CD4-positive, alpha-beta memory T cell (primary cell): ENCODE results near the gene ZDHHC24. TPM values are rescaled to one million over a fixed set of nuclear protein-coding genes. Genes with fewer than 3 reads are reported as not detected.
A peak's percentile ranks its signal among the peaks of the same experiment; 100 is the strongest.

Experiments used
- CTCF ChIA-PET: fragments of 350-600 bp; sonication (Branson Sonifier 250); formaldehyde crosslinking; loops from one replicate; lab custom pipeline; 2021; ENCODE audit warnings: inconsistent platforms; ENCODE audit not compliant: partially characterized antibody; lab: Charles Lee
- POLR2A ChIA-PET: fragments of 350-600 bp; sonication (Branson Sonifier 250); formaldehyde crosslinking; loops from one replicate; lab custom pipeline; 2021; ENCODE audit not compliant: partially characterized antibody; lab: Charles Lee
- DNase-seq, 5 donors: peaks; one replicate each; pipeline versions ENCODE4 v3.0.0 to v3.0.0-alpha.2; 2020 to 2022; ENCODE audit warnings: mixed read lengths in 1 of 5
- H3K27ac ChIP-seq: one replicate; pipeline ENCODE4 v1.7.0; 2013; ENCODE audit warnings: low read depth, low read length
- H3K27me3 ChIP-seq: 2 replicates; pipeline ENCODE4 v1.7.0; 2013; ENCODE audit warnings: mild to moderate bottlenecking, low read length, moderate library complexity; ENCODE audit not compliant: insufficient read depth
- H3K36me3 ChIP-seq: 2 replicates; pipeline ENCODE4 v1.7.0; 2013; ENCODE audit warnings: mild to moderate bottlenecking, low read length, moderate library complexity; ENCODE audit not compliant: insufficient read depth
- H3K4me1 ChIP-seq: 2 replicates; pipeline ENCODE4 v1.7.0; 2013; ENCODE audit warnings: mild to moderate bottlenecking, low read length, moderate library complexity; ENCODE audit not compliant: insufficient read depth
- H3K4me3 ChIP-seq, 2 donors: one replicate each; pipeline ENCODE4 v1.7.0; 2013; ENCODE audit warnings: low read length in 2 of 2, mild to moderate bottlenecking in 1 of 2
- H3K9me3 ChIP-seq, 2 donors: one replicate each; pipeline ENCODE4 v1.7.0; 2013; ENCODE audit warnings: low read length in 2 of 2, control low read depth in 1 of 2; ENCODE audit not compliant: control insufficient read depth in 1 of 2
- H3K27ac Mint-ChIP-seq, 7 donors: one replicate each; pipeline ENCODE4 v1.8.0; 2020 to 2021; ENCODE audit warnings: mixed read lengths in 7 of 7, mild to moderate bottlenecking in 6 of 7, inconsistent platforms in 3 of 7, moderate library complexity in 3 of 7
- H3K27me3 Mint-ChIP-seq, 2 donors: one replicate each; pipeline ENCODE4 v1.8.0; 2020 to 2021; ENCODE audit warnings: mixed read lengths in 2 of 2
- H3K36me3 Mint-ChIP-seq, 2 donors: one replicate each; pipeline ENCODE4 v1.8.0; 2020 to 2021; ENCODE audit warnings: mixed read lengths in 2 of 2, inconsistent platforms in 1 of 2, mild to moderate bottlenecking in 1 of 2
- H3K4me1 Mint-ChIP-seq, 4 donors: one replicate each; pipeline ENCODE4 v1.8.0; 2020 to 2021; ENCODE audit warnings: mixed read lengths in 4 of 4, mild to moderate bottlenecking in 1 of 4
- H3K4me3 Mint-ChIP-seq, 8 donors: one replicate each; pipeline ENCODE4 v1.8.0; 2020 to 2021; ENCODE audit warnings: mixed read lengths in 8 of 8, mild to moderate bottlenecking in 7 of 8, moderate library complexity in 6 of 8, inconsistent platforms in 3 of 8
- H3K9me3 Mint-ChIP-seq, 8 donors: one replicate each; pipeline ENCODE4 v1.8.0; 2020 to 2021; ENCODE audit warnings: mixed read lengths in 8 of 8, mild to moderate bottlenecking in 5 of 8, inconsistent platforms in 3 of 8, moderate library complexity in 1 of 8
- intact Hi-C: fragments of 100-400 bp; cut with micrococcal nuclease; formaldehyde crosslinking; loops from one replicate; pipeline ENCODE4 v1.15.1; 2023
- polyA plus RNA-seq, 2 donors: library from polyadenylated mRNA; unstranded; fragments of 300-500 nt; fragmentation: Illumina TruSeq; gene quantifications; one replicate each; pipeline ENCODE4 v1.2.3, GENCODE V29; 2021
- total RNA-seq, 2 experiments: library from RNA; stranded (reverse); gene quantifications; one replicate each; pipeline ENCODE4 v1.2.3, GENCODE V29; 2021

ZDHHC24 gene
- total and polyA plus RNA-seq, 4 experiments from 2014 or later: 12.2 to 27.2 (median 19.8) TPM

DNA sequence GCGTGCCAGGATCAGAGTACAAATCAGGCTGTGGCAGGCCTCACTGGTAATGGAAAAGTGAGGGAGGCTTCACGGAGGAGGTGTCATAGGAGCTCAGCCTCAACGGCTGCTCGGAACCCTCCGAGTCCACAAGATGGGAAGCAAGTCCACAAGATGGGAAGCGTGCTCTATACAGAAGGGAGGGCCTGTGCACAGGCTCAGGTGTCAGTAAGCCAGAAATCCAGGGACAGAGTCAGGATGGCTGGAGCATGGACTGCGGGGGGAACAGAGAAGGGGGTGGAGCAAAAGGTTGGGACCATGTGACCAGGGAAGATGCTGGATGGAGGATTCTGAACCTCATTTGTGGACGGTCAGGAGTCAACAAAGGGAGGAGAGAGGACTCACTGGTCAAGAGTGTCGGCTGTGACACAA is 69.0 kb downstream of the ZDHHC24 start:
- CTCF ChIA-PET: no interaction called here
- H3K27ac Mint-ChIP-seq: peak overlapping the region in 2 of 7 donors; percentile 35 to 41
- no peak for DNase-seq

DNA sequence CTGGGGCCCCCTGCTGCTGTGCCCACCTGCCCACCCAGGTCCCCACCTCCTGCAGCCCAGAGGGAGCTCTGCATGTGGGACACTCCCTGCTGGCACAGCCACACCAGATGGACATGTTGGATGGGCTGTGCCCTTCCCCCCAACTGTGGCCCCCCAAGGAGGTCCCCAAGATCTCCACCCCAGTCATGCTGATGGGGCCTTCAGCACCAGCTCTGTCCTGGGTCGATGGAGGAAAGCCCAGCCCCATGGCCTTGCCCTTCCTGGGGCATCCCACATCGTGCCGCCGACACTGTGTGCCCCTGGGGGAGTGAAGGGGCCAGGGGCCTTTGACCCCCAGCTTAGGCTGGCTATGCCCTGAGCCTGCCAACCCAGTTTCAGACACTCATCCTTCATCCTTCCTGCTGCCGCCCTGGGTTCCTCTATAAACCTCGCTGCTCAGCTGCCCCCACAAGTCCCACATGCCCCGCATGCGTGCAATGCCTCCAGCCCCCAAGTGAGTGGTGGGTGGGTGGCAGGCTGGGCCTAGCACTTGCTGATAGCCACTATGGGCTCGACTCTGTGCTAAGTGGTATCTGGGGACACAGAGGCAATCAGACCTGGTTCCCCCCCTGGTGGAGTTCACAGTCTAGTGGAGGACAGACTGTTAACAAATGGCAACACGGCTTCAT is 69.5 kb downstream of the ZDHHC24 start:
- peak overlapping the region in 2 of 7 donors; percentile 35 to 41 for H3K27ac Mint-ChIP-seq

More for the DNA sequence above, 69.0 kb downstream of the ZDHHC24 start:
- Mint-ChIP-seq H3K36me3 (peaks cover 0 to 16% of the 10 kb centered on the region in 2 donors), H3K4me1 (peaks cover 11 to 35% (median 16%) of the 10 kb centered on the region in 4 donors), H3K27me3 (no peaks in the 10 kb centered on the region), H3K9me3 (no peaks in the 10 kb centered on the region), H3K4me3 (peak overlapping the region in 2 of 8 donors; percentile 20 to 61)
- Histone ChIP-seq H3K27me3 (no peaks in the 10 kb centered on the region), H3K36me3 (peaks cover 9% of the 10 kb centered on the region), H3K9me3 (no peaks in the 10 kb centered on the region), H3K27ac (no peak overlapping the region), H3K4me3 (no peak overlapping the region), H3K4me1 (peaks cover 20% of the 10 kb centered on the region)
- intact Hi-C loops: no loop called here
- POLR2A ChIA-PET: interaction anchor here (1.0 kb wide), 1 partner anchor 11 kb away, joined by 3 read pairs; no protein-coding TSS in a partner anchor

DNA sequence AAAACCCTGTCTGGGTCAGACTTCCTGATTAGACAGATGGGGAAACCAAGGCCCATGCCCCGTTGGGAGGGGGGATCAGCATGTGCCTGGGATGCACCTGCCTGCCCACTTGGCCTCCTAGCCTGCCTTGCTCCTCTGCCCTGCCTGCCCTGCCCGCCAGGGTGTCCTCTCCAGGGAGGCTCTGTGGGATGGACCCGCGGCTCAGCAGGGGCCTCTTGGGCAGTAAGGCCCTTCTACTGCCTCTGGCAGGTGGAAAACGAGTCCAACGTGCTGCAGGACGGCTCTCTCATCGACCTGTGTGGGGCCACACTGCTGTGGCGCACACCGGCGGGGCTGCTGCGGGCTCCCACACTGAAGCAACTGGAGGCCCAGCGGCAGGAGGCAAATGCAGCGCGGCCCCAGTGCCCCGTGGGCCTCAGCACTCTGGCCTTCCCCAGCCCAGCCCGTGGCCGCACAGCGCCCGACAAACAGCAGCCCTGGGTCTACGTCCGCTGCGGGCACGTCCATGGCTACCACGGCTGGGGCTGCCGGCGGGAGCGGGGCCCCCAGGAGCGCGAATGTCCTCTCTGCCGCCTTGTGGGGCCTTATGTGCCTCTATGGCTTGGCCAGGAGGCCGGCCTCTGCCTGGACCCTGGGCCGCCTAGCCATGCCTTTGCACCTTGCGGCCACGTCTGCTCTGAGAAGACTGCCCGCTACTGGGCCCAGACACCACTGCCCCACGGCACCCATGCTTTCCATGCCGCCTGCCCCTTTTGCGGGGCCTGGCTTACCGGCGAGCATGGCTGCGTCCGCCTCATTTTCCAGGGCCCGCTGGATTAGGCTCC is 70.3 kb downstream of the ZDHHC24 start:
- no peak overlapping the region for H3K27ac Mint-ChIP-seq
- H3K4me3 Mint-ChIP-seq: no peak overlapping the region
- Histone ChIP-seq H3K9me3 (no peaks in the 10 kb centered on the region), H3K36me3 (peaks cover 9% of the 10 kb centered on the region), H3K27ac (no peak overlapping the region), H3K27me3 (no peaks in the 10 kb centered on the region), H3K4me3 (no peak overlapping the region), H3K4me1 (peaks cover 11% of the 10 kb centered on the region)
- DNase-seq: no peak
- no peaks in the 10 kb centered on the region for H3K27me3 Mint-ChIP-seq
- peaks cover 5 to 15% of the 10 kb centered on the region in 2 donors for H3K36me3 Mint-ChIP-seq
- H3K4me1 Mint-ChIP-seq: peaks cover 8 to 30% (median 11%) of the 10 kb centered on the region in 4 donors
- POLR2A ChIA-PET: no interaction called here
- intact Hi-C loops: no loop called here
- CTCF ChIA-PET: no interaction called here
- H3K9me3 Mint-ChIP-seq: no peaks in the 10 kb centered on the region

More for the DNA sequence above, 69.5 kb downstream of the ZDHHC24 start:
- POLR2A ChIA-PET: interaction anchor here (1.0 kb wide), 1 partner anchor 10 kb away, joined by 3 read pairs; no protein-coding TSS in a partner anchor
- H3K4me3 Mint-ChIP-seq: no peak overlapping the region
- peaks cover 11 to 35% (median 16%) of the 10 kb centered on the region in 4 donors for H3K4me1 Mint-ChIP-seq
- Histone ChIP-seq H3K4me3 (no peak overlapping the region), H3K27me3 (no peaks in the 10 kb centered on the region), H3K9me3 (no peaks in the 10 kb centered on the region), H3K36me3 (peaks cover 9% of the 10 kb centered on the region), H3K4me1 (peaks cover 19% of the 10 kb centered on the region), H3K27ac (no peak overlapping the region)
- peaks cover 1 to 16% of the 10 kb centered on the region in 2 donors for H3K36me3 Mint-ChIP-seq
- intact Hi-C loops: no loop called here
- CTCF ChIA-PET: no interaction called here
- DNase-seq: no peak
- H3K9me3 Mint-ChIP-seq: no peaks in the 10 kb centered on the region
- H3K27me3 Mint-ChIP-seq: no peaks in the 10 kb centered on the region

DNA sequence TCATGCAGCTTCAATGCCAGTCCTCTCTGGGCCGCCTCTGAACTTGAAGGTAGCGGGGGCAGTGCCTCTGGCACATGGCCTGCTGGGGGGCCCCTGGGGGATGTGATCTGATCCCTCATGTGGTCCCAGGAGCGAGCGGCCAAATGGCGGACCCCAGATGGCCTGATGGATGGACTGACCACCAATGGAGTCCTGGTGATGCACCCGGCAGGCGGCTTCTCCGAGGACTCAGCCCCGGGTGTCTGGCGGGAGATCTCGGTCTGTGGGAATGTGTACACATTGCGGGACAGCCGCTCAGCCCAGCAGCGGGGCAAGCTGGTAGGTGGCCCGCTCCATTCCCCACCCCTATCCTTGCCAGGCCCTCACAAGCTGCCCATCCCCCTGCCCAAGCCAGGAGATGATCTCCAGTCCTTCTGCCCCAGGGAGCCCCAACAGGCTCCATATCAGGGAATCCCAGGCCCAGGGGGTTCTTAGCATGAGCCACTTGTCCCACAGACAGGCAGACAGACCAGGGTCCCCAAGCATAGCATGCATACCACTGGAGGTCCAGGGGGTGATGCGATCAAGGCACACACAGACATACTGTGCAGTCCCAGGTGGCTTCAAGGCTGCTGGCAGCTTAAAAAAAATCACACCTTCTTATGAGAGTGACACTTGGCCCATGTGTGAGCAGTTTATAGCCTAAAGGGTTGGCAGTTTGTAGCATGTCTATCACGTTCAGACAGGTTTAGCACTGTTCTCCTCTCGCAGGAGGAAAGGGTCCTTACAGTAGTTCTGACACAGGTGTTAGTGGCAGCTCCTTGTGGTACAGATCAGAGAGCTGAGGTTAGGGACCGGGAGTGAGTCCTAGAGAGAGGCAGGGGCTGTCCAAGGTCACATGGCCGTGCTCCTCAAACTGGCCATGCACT is 72.0 kb downstream of the ZDHHC24 start:
- CTCF ChIA-PET: interaction anchor here (1.7 kb wide), 1 partner anchor 35 kb away, joined by 3 read pairs; the partner anchor contains the start of gene MRPL11
- peak overlapping the region in 2 of 7 donors; percentile 23 to 81 for H3K27ac Mint-ChIP-seq
- H3K9me3 Mint-ChIP-seq: no peaks in the 10 kb centered on the region
- no peak overlapping the region for H3K4me3 Mint-ChIP-seq
- DNase-seq: no peak
- no peak overlapping the region for H3K4me3 ChIP-seq
- peaks cover 1 to 18% (median 4%) of the 10 kb centered on the region in 4 donors for H3K4me1 Mint-ChIP-seq
- no peaks in the 10 kb centered on the region for H3K27me3 ChIP-seq
- intact Hi-C loops: no loop called here
- H3K36me3 Mint-ChIP-seq: peaks cover 5 to 8% of the 10 kb centered on the region in 2 donors
- POLR2A ChIA-PET: no interaction called here
- peaks cover 9% of the 10 kb centered on the region for H3K36me3 ChIP-seq
- H3K4me1 ChIP-seq: no peaks in the 10 kb centered on the region
- no peaks in the 10 kb centered on the region for H3K9me3 ChIP-seq
- no peak overlapping the region for H3K27ac ChIP-seq
- H3K27me3 Mint-ChIP-seq: no peaks in the 10 kb centered on the region

DNA sequence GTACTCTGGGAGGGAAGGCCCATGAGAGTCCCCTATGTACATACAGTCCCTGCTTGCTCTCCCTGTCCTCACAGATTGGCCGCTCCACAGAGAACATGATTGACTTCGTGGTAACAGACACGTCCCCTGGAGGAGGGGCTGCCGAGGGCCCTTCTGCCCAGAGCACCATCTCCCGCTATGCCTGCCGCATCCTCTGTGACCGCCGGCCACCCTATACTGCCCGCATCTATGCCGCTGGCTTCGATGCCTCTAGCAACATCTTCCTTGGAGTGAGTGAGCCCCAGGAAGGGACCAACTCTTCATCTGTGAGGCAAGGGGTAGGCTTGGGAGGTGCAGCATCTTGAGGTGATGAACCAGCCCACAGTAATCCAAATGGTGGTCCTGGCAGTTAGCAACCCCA is 72.7 kb downstream of the ZDHHC24 start:
- Histone ChIP-seq H3K27ac (no peak overlapping the region), H3K9me3 (no peaks in the 10 kb centered on the region), H3K4me3 (no peak overlapping the region), H3K27me3 (no peaks in the 10 kb centered on the region), H3K36me3 (peaks cover 9% of the 10 kb centered on the region), H3K4me1 (peaks cover 4% of the 10 kb centered on the region)
- no peak overlapping the region for H3K27ac Mint-ChIP-seq
- ChIA-PET CTCF (interaction anchor here (1.7 kb wide), 1 partner anchor 34 kb away, joined by 3 read pairs; the partner anchor contains the start of gene MRPL11), POLR2A (no interaction called here)
- H3K4me3 Mint-ChIP-seq: no peak overlapping the region
- H3K27me3 Mint-ChIP-seq: no peaks in the 10 kb centered on the region
- H3K4me1 Mint-ChIP-seq: peaks cover 3 to 20% (median 7%) of the 10 kb centered on the region in 4 donors
- H3K36me3 Mint-ChIP-seq: peaks cover 5 to 8% of the 10 kb centered on the region in 2 donors
- intact Hi-C loops: no loop called here
- H3K9me3 Mint-ChIP-seq: no peaks in the 10 kb centered on the region
- DNase-seq: no peak

GRCh38 chr11:66472054-66472453 is 73.8 kb downstream of the ZDHHC24 start:
- Mint-ChIP-seq H3K4me1 (peaks cover 7 to 23% (median 15%) of the 10 kb centered on the region in 4 donors), H3K4me3 (no peak overlapping the region), H3K27ac (no peak overlapping the region), H3K36me3 (peaks cover 5 to 8% of the 10 kb centered on the region in 2 donors), H3K9me3 (no peaks in the 10 kb centered on the region), H3K27me3 (no peaks in the 10 kb centered on the region)
- ChIA-PET POLR2A (interaction anchor here (1.8 kb wide), 1 partner anchor 33 kb away, joined by 4 read pairs; the partner anchor contains the start of gene MRPL11), CTCF (interaction anchor here (0.6 to 1.3 kb wide), 3 partner anchors 8 to 83 kb away, joined by 3 to 6 read pairs (median 3); partner anchors contain the start of genes DPP3 and MRPL11)
- Histone ChIP-seq H3K27me3 (no peaks in the 10 kb centered on the region), H3K4me1 (peaks cover 14% of the 10 kb centered on the region), H3K27ac (no peak overlapping the region), H3K36me3 (peaks cover 9% of the 10 kb centered on the region), H3K4me3 (no peak overlapping the region), H3K9me3 (no peaks in the 10 kb centered on the region)
- no peak for DNase-seq
- intact Hi-C loops: no loop called here
